K562 (cell line): ENCODE measurements around the gene PPM1N. TPM values are rescaled to one million over a fixed set of nuclear protein-coding genes. Genes with fewer than 3 reads are reported as not detected.

Source experiments
- CBFB ChIP-seq: sonication (generic); formaldehyde crosslinking; IDR thresholded peaks from 2 replicates; pipeline ENCODE4 v1.4.0; 2020; ENCODE audit warnings: mild to moderate bottlenecking, missing genetic modification reagents
- CEBPZ ChIP-seq: fragments of 150-350 bp; IDR thresholded peaks from 2 replicates; pipeline ENCODE4 v1.6.1; 2014; ENCODE audit warnings: low read depth, mild to moderate bottlenecking, low read length, borderline replicate concordance
- CREB3L1 ChIP-seq: fragments of 450-650 bp; IDR thresholded peaks from 2 replicates; pipeline ENCODE4 v1.6.1; 2014; ENCODE audit warnings: low read depth, mild to moderate bottlenecking, moderate library complexity, borderline replicate concordance
- CREBBP ChIP-seq: IDR thresholded peaks from one replicate; pipeline ENCODE4 v1.6.1; 2012; ENCODE audit warnings: low read depth, mild to moderate bottlenecking, control low read depth, inconsistent platforms, low read length
- ELF2 ChIP-seq: fragments of 250-450 bp; sonication (Bioruptor Pico); IDR thresholded peaks from 2 replicates; pipeline ENCODE4 v1.5.0; 2021; ENCODE audit warnings: mild to moderate bottlenecking
- HINFP ChIP-seq: fragments of 450-650 bp; conservative IDR thresholded peaks from 2 replicates; pipeline ENCODE4 v1.6.1; 2016; ENCODE audit warnings: missing genetic modification characterization, low read depth, mild to moderate bottlenecking, control low read depth, missing compliant biosample characterization
- KHSRP ChIP-seq: fragments of 450-650 bp; IDR thresholded peaks from 2 replicates; pipeline ENCODE4 v1.6.1; 2017
- MXI1 ChIP-seq: IDR thresholded peaks from 2 replicates; pipeline ENCODE4 v1.6.1; 2011; ENCODE audit warnings: low read depth, mild to moderate bottlenecking, improper control_type of control experiment, low read length
- POLR2A ChIP-seq: fragments of 450-650 bp; conservative IDR thresholded peaks from 2 replicates; pipeline ENCODE4 v1.6.1; 2016
- STAG1 ChIP-seq: sonication (generic); formaldehyde crosslinking; IDR thresholded peaks from 2 replicates; pipeline ENCODE4 v1.5.0; 2020; ENCODE audit warnings: missing genetic modification reagents, borderline replicate concordance
- TAF1 ChIP-seq: IDR thresholded peaks from 2 replicates; pipeline ENCODE4 v1.6.1; 2011; ENCODE audit warnings: mild to moderate bottlenecking, low read length, moderate library complexity; ENCODE audit not compliant: insufficient read depth, control insufficient read depth, severe bottlenecking; ENCODE audit errors: extremely low read depth
- TCF15 ChIP-seq: fragments of 250-450 bp; sonication (Bioruptor Pico); IDR thresholded peaks from 2 replicates; pipeline ENCODE4 v1.8.0; 2022; ENCODE audit warnings: moderate library complexity, mild to moderate bottlenecking, inconsistent platforms
- U2AF2 ChIP-seq: fragments of 200-400 bp; formaldehyde crosslinking; optimal IDR thresholded peaks from 2 replicates; pipeline ENCODE3; 2017; ENCODE audit warnings: low read depth, mild to moderate bottlenecking, low read length
- ZNF165 ChIP-seq: fragments of 250-450 bp; sonication (Bioruptor Pico); IDR thresholded peaks from 2 replicates; pipeline ENCODE4 v1.4.0; 2020; ENCODE audit warnings: borderline replicate concordance
- ZNF444 ChIP-seq: fragments of 250-450 bp; sonication (Bioruptor Pico); IDR thresholded peaks from 2 replicates; pipeline ENCODE4 v1.4.0; 2020; ENCODE audit warnings: mild to moderate bottlenecking, moderate library complexity
- ZNF592 ChIP-seq: fragments of 450-650 bp; IDR thresholded peaks from 2 replicates; pipeline ENCODE4 v1.6.1; 2017; ENCODE audit warnings: antibody characterized with exemption, mild to moderate bottlenecking
- polyA plus RNA-seq, 8 experiments: library from polyadenylated mRNA; depleted of rRNA in 4 of 8; stranded (reverse) in 5 of 8; unstranded in 3 of 8; fragments of >200 nt; fragmentation: Nextera tagmentation in 2 of 8; fragmentation: Illumina TruSeq in 1 of 8; extraction: Ambion mirVana in 2 of 8; extraction: Trizol in 1 of 8; gene quantifications; 2 replicates each; pipeline versions ENCODE4 v1.2.1 to v1.2.3, GENCODE V29; 2011 to 2014; ENCODE audit warnings: inconsistent platforms in 1 of 8, missing spikeins in 1 of 8
- total RNA-seq, 7 experiments: library from RNA; depleted of rRNA in 6 of 7; stranded (reverse); fragments of >200 nt in 6 of 7; fragmentation: Illumina TruSeq in 2 of 7; extraction: Trizol in 2 of 7; gene quantifications; 2 replicates each; pipeline versions ENCODE4 v1.2.1 to v1.2.3, GENCODE V29; 2011 to 2021; ENCODE audit warnings: low replicate concordance in 1 of 7

The PPM1N gene
- total and polyA plus RNA-seq, 9 of the 15 experiments (the other 6 are each of a cell fraction or from before 2014, with no cell fraction given) = 4.5 to 15.6 (median 8.7) TPM

GRCh38 chr19:45455707-45456499 is 42.3 kb upstream of the PPM1N start (continued):
- no peak for TF ChIP-seq CBFB (CRISPR knock-in tag)
- TF ChIP-seq KHSRP = no peak
- no peak for TF ChIP-seq U2AF2
- TF ChIP-seq ZNF165 (CRISPR knock-in tag) = no peak
- no peak for TF ChIP-seq MXI1
- peak; percentile 89 for TF ChIP-seq ZNF592
- TF ChIP-seq TAF1 = peak; percentile 25
- TF ChIP-seq TCF15 (CRISPR knock-in tag) = no peak
- no peak for TF ChIP-seq ZNF444 (CRISPR knock-in tag)
- TF ChIP-seq POLR2A = no peak; the same call in none of the 2 replicates
- TF ChIP-seq CREB3L1 = no peak
- TF ChIP-seq ELF2 (CRISPR knock-in tag) = 0 out of 2 replicates have a peak, but pooled peaks have one; percentile 34
- TF ChIP-seq CREBBP = no peak
- TF ChIP-seq HINFP (tag) = no peak
- no peak for TF ChIP-seq STAG1 (CRISPR knock-in tag)
- no peak for TF ChIP-seq CEBPZ
